Coronary artery (tissue), 2 donors: ENCODE data around the gene MAP6.

Source experiments
- DNase-seq: peaks from one replicate; pipeline ENCODE4 v3.0.0-alpha.2; 2017; ENCODE audit warnings: low spot score
- H3K27ac ChIP-seq, 2 donors: fragments of 200-600 bp; sonication (generic); one replicate each; pipeline ENCODE4 v1.5.1; 2016 to 2019
- H3K4me3 ChIP-seq: fragments of 200-600 bp; sonication (generic); 2 replicates; pipeline ENCODE4 v1.5.1; 2016; ENCODE audit warnings: mild to moderate bottlenecking, moderate library complexity
- CTCF ChIP-seq: fragments of 200-600 bp; sonication (generic); IDR thresholded peaks from one replicate; pipeline ENCODE4 v1.5.1; 2019; ENCODE audit warnings: antibody characterized with exemption

The MAP6 gene

GRCh38 chr11:75594211-75594610 is 74.6 kb downstream of the MAP6 start:
- H3K4me3 ChIP-seq: no peak overlapping the region
- no peak for TF ChIP-seq CTCF
- H3K27ac ChIP-seq: no peak overlapping the region
- DNase-seq: no peak

GRCh38 chr11:75593286-75593915 is 75.4 kb downstream of the MAP6 start:
- no peak overlapping the region for H3K4me3 ChIP-seq
- H3K27ac ChIP-seq: no peak overlapping the region
- DNase-seq: no peak
- TF ChIP-seq CTCF: no peak

GRCh38 chr11:75592715-75593114 is 76.1 kb downstream of the MAP6 start:
- no peak for TF ChIP-seq CTCF
- no peak overlapping the region for H3K4me3 ChIP-seq
- no peak overlapping the region for H3K27ac ChIP-seq
- no peak for DNase-seq

- TF ChIP-seq CTCF: no peak
- Histone ChIP-seq H3K4me3 (no peak overlapping the region), H3K27ac (no peak overlapping the region)
- DNase-seq: no peak
Observed at GRCh38 chr11:75591966-75592365, 76.9 kb downstream of the MAP6 start.

- DNase-seq: no peak
- TF ChIP-seq CTCF: no peak
- Histone ChIP-seq H3K27ac (no peak overlapping the region), H3K4me3 (no peak overlapping the region)
Observed at GRCh38 chr11:75591371-75591770, 77.5 kb downstream of the MAP6 start.

- TF ChIP-seq CTCF: no peak
- Histone ChIP-seq H3K4me3 (no peak overlapping the region), H3K27ac (no peak overlapping the region)
- no peak for DNase-seq
Observed at GRCh38 chr11:75589933-75590332, 78.9 kb downstream of the MAP6 start.

GRCh38 chr11:75589051-75589450 is 79.8 kb downstream of the MAP6 start:
- Histone ChIP-seq H3K4me3 (no peak overlapping the region), H3K27ac (no peak overlapping the region)
- TF ChIP-seq CTCF: no peak
- DNase-seq: no peak
